ENCODE measurements around the gene ZNF532.

GRCh38 chr18:58845928-58846724 lies 18.6 kb upstream of the ZNF532 start:
- TF ChIP-seq JUNB (CRISPR knock-in tag; conservative IDR thresholded peaks at IDR 0.05) (no peak), CTCF (IDR thresholded peaks at IDR 0.05 in 2 of 3, conservative IDR thresholded peaks at IDR 0.05 in 1 of 3; ENCODE audit: insufficient read depth in 2 of 3, low read depth in 1 of 3, low read length in 3 of 3) (no peak), ZNF696 (CRISPR knock-in tag; conservative IDR thresholded peaks at IDR 0.05) (no peak), GTF2B (IDR thresholded peaks at IDR 0.05; ENCODE audit: extremely low read depth, insufficient read length) (no peak), CHD2 (IDR thresholded peaks at IDR 0.05; ENCODE audit: low read depth, low read length) (no peak), ZNF518B (CRISPR knock-in tag; IDR thresholded peaks at IDR 0.05) (no peak), CHD4 (IDR thresholded peaks at IDR 0.05; ENCODE audit: insufficient read depth, insufficient replicate concordance, low read depth, low read length, poor library complexity, severe bottlenecking) (no peak), FOXK1 (CRISPR knock-in tag; IDR thresholded peaks at IDR 0.05; ENCODE audit: borderline replicate concordance) (no peak), JUND (IDR thresholded peaks at IDR 0.05; ENCODE audit: borderline replicate concordance, low read depth, low read length) (no peak), JUND (tag; IDR thresholded peaks at IDR 0.05; ENCODE audit: borderline replicate concordance, low read depth, low read length) (no peak), CC2D1A (IDR thresholded peaks at IDR 0.05) (no peak), POLR2AphosphoS5 (IDR thresholded peaks at IDR 0.05; ENCODE audit: control insufficient read depth, insufficient read depth, low read depth, low read length) (no peak)
